NCI-H2081 treated with DMSO at 0.1 percent for 48 hours (cell line): ENCODE data around the gene NBPF9.
"Not testable (repeated sequence)": the region's sequence is repeated elsewhere in the genome, so short reads cannot be mapped to it uniquely, and the experiment has no call there.

Experiments
- DNase-seq: peaks from one replicate; lab custom pipeline; 2025; lab: John Stamatoyannopoulos, UW

NBPF9 gene

GRCh38 chr1:149015522-149015921 lies 87.8 kb downstream of the NBPF9 start:
- not testable (repeated sequence) for DNase-seq

GRCh38 chr1:149013513-149013912 lies 89.8 kb downstream of the NBPF9 start:
- not testable (repeated sequence) for DNase-seq

- DNase-seq, result not testable (repeated sequence)
These were observed 90.8 kb downstream of the NBPF9 start for GRCh38 chr1:149012599-149012998.

- not testable (repeated sequence) for DNase-seq
These were observed 93.6 kb downstream of the NBPF9 start for GRCh38 chr1:149009761-149010160.

GRCh38 chr1:149008769-149009168 lies 94.6 kb downstream of the NBPF9 start:
- DNase-seq, result not testable (repeated sequence)

GRCh38 chr1:149008326-149008725 lies 95.0 kb downstream of the NBPF9 start:
- not testable (repeated sequence) for DNase-seq
